Liver (tissue), 9 donors: ENCODE measurements around the gene SRSF3. TPM values are rescaled to one million over a fixed set of nuclear protein-coding genes. Genes with fewer than 3 reads are reported as not detected.
A peak's percentile ranks its signal among the peaks of the same experiment; 100 is the strongest.

Source experiments
- DNase-seq: peaks from one replicate; pipeline ENCODE4 v3.0.0-alpha.2; 2017; ENCODE audit warnings: low spot score
- H3K27ac ChIP-seq, 2 donors: one replicate each; pipeline ENCODE4 v1.7.0; 2013; ENCODE audit warnings: inconsistent platforms in 2 of 2, low read length in 2 of 2, control low read depth in 1 of 2, low read depth in 1 of 2, mild to moderate bottlenecking in 1 of 2
- H3K27me3 ChIP-seq, 4 donors: one replicate each; pipeline versions ENCODE4 v1.6.1 to v1.7.0; 2013; ENCODE audit warnings: low read length in 3 of 4, inconsistent platforms in 1 of 4, mild to moderate bottlenecking in 1 of 4, moderate library complexity in 1 of 4; ENCODE audit not compliant: control insufficient read depth in 4 of 4, insufficient read depth in 4 of 4
- H3K36me3 ChIP-seq, 4 donors: one replicate each; pipeline versions ENCODE4 v1.6.1 to v1.7.0; 2013; ENCODE audit warnings: low read length in 3 of 4, mild to moderate bottlenecking in 3 of 4, low read depth in 1 of 4, moderate library complexity in 1 of 4; ENCODE audit not compliant: control insufficient read depth in 4 of 4, insufficient read depth in 3 of 4
- H3K4me1 ChIP-seq, 4 donors: one replicate each; pipeline versions ENCODE4 v1.6.1 to v1.7.0; 2013; ENCODE audit warnings: low read length in 3 of 4, mild to moderate bottlenecking in 3 of 4, moderate library complexity in 1 of 4; ENCODE audit not compliant: control insufficient read depth in 4 of 4, insufficient read depth in 4 of 4
- H3K4me3 ChIP-seq, 3 donors: one replicate each; pipeline versions ENCODE4 v1.6.1 to v1.7.0; 2013; ENCODE audit warnings: low read length in 3 of 3, control low read depth in 1 of 3, low read depth in 1 of 3, mild to moderate bottlenecking in 1 of 3
- H3K9ac ChIP-seq, 2 donors: one replicate each; pipeline ENCODE4 v1.7.0; 2013; ENCODE audit warnings: low read length in 2 of 2, mild to moderate bottlenecking in 2 of 2, moderate library complexity in 2 of 2, control low read depth in 1 of 2, low read depth in 1 of 2
- H3K9me3 ChIP-seq, 4 donors: one replicate each; pipeline versions ENCODE4 v1.6.1 to v1.7.0; 2013; ENCODE audit warnings: low read length in 3 of 4; ENCODE audit not compliant: control insufficient read depth in 4 of 4
- ATF3 ChIP-seq: IDR thresholded peaks from 2 replicates; pipeline ENCODE4 v1.6.1; 2016; ENCODE audit warnings: antibody characterized with exemption
- CTCF ChIP-seq: fragments of 150-350 bp; IDR thresholded peaks from 2 replicates; pipeline ENCODE4 v1.5.1; 2017; ENCODE audit warnings: improper control_type of control experiment, low read depth, low read length; ENCODE audit not compliant: missing input control
- EGR1 ChIP-seq, 2 donors: IDR thresholded peaks; 2 replicates each; pipeline ENCODE4 v1.6.1; 2016 to 2018; ENCODE audit warnings: antibody characterized with exemption in 2 of 2, low read depth in 2 of 2
- FOXA1 ChIP-seq: IDR thresholded peaks from 2 replicates; pipeline ENCODE4 v1.6.1; 2016; ENCODE audit warnings: antibody characterized with exemption
- FOXA2 ChIP-seq: IDR thresholded peaks from 2 replicates; pipeline ENCODE4 v1.6.1; 2016; ENCODE audit warnings: antibody characterized with exemption
- GABPA ChIP-seq, 2 donors: IDR thresholded peaks in 1 of 2; conservative IDR thresholded peaks in 1 of 2; 2 replicates each; pipeline ENCODE4 v1.6.1; 2016; ENCODE audit warnings: antibody characterized with exemption in 2 of 2, mild to moderate bottlenecking in 1 of 2, moderate library complexity in 1 of 2
- HNF4G ChIP-seq: IDR thresholded peaks from 2 replicates; pipeline ENCODE4 v1.6.1; 2016; ENCODE audit warnings: antibody characterized with exemption
- JUND ChIP-seq, 2 donors: IDR thresholded peaks; 2 replicates each; pipeline ENCODE4 v1.6.1; 2016; ENCODE audit warnings: antibody characterized with exemption in 2 of 2
- MAX ChIP-seq: IDR thresholded peaks from 2 replicates; pipeline ENCODE4 v1.6.1; 2016; ENCODE audit warnings: antibody characterized with exemption
- NR2F2 ChIP-seq: IDR thresholded peaks from 2 replicates; pipeline ENCODE4 v1.6.1; 2016; ENCODE audit warnings: antibody characterized with exemption
- RAD21 ChIP-seq, 2 donors: IDR thresholded peaks; 2 replicates each; pipeline ENCODE4 v1.6.1; 2016; ENCODE audit warnings: antibody characterized with exemption in 2 of 2, mild to moderate bottlenecking in 2 of 2
- REST ChIP-seq: IDR thresholded peaks from 2 replicates; pipeline ENCODE4 v1.6.1; 2016; ENCODE audit warnings: antibody characterized with exemption, mild to moderate bottlenecking
- RXRA ChIP-seq, 2 donors: IDR thresholded peaks; 2 replicates each; pipeline ENCODE4 v1.6.1; 2017 to 2018; ENCODE audit warnings: antibody characterized with exemption in 2 of 2, mild to moderate bottlenecking in 1 of 2
- SP1 ChIP-seq: IDR thresholded peaks from 2 replicates; pipeline ENCODE4 v1.6.1; 2018; ENCODE audit warnings: antibody characterized with exemption, mild to moderate bottlenecking
- YY1 ChIP-seq: IDR thresholded peaks from 2 replicates; pipeline ENCODE4 v1.6.1; 2016; ENCODE audit warnings: antibody characterized with exemption, mild to moderate bottlenecking
- ZBTB33 ChIP-seq: IDR thresholded peaks from 2 replicates; pipeline ENCODE4 v1.6.1; 2016; ENCODE audit warnings: antibody characterized with exemption
- WGBS: extraction: QIAGEN DNeasy Blood & Tissue Kit; methylation state at CpG from one replicate; pipeline ENCODE4 v1.1.7; 2013; 5-methylcytosine and 5-hydroxymethylcytosine counted together
- polyA plus RNA-seq, 2 donors: library from polyadenylated mRNA; stranded (reverse) in 1 of 2; unstranded in 1 of 2; fragments of 200-250 nt in 1 of 2; fragments of >200 nt in 1 of 2; fragmentation: Nextera tagmentation in 1 of 2; extraction: Ambion mirVana in 1 of 2; gene quantifications; one replicate each; pipeline versions ENCODE4 v1.2.1 to v1.2.3, GENCODE V29; 2013 to 2015
- total RNA-seq, 2 donors: library from RNA; depleted of rRNA; stranded (reverse); fragments of >200 nt; gene quantifications; one replicate each; pipeline ENCODE4 v1.2.3, GENCODE V29; 2014
- donor health status: healthy.
- donor health status: healthy.
- donor health status: healthy.
- donor health status: healthy.
- donor health status: healthy.

Gene SRSF3
- total and polyA plus RNA-seq, 4 donors: 62.8 to 103 (median 101) TPM

- Histone ChIP-seq H3K9ac (no peak overlapping the region), H3K4me1 (peaks cover 6 to 22% (median 16%) of the 10 kb centered on the region in 4 donors), H3K27ac (no peak overlapping the region), H3K36me3 (no peaks in the 10 kb centered on the region), H3K9me3 (no peaks in the 10 kb centered on the region), H3K27me3 (no peaks in the 10 kb centered on the region), H3K4me3 (no peak overlapping the region)
- no peak for DNase-seq
- WGBS: 33% methylated on average over 9 of the region's 9 CpGs
- no peak for TF ChIP-seq GABPA (IDR thresholded peaks at IDR 0.05 in 1 of 2, conservative IDR thresholded peaks at IDR 0.05 in 1 of 2)
- no peak for TF ChIP-seq REST
- TF ChIP-seq CTCF: no peak
- TF ChIP-seq HNF4G: no peak
- peak; percentile 27 to 64 for TF ChIP-seq RAD21 (IDR thresholded peaks at IDR 0.05)
- no peak for TF ChIP-seq ZBTB33
- no peak for TF ChIP-seq JUND (IDR thresholded peaks at IDR 0.05)
- TF ChIP-seq RXRA (IDR thresholded peaks at IDR 0.05): peak; percentile 13 to 37
- no peak for TF ChIP-seq EGR1 (IDR thresholded peaks at IDR 0.05; ENCODE audit: low read depth in 2 of 2)
- TF ChIP-seq ATF3: no peak
- TF ChIP-seq FOXA2: no peak
- TF ChIP-seq FOXA1: no peak
- TF ChIP-seq YY1: peak; percentile 35
- TF ChIP-seq SP1: peak; percentile 40
- peak; percentile 45 for TF ChIP-seq NR2F2
Measured at GRCh38 chr6:36633915-36634314, 39.8 kb downstream of the SRSF3 start.

GRCh38 chr6:36634317-36635108 is 40.4 kb downstream of the SRSF3 start:
- no peaks in the 10 kb centered on the region for H3K27me3 ChIP-seq
- TF ChIP-seq FOXA2 (no peak), EGR1 (IDR thresholded peaks at IDR 0.05; ENCODE audit: low read depth in 2 of 2) (no peak), FOXA1 (no peak), ZBTB33 (no peak), MAX (no peak)
- no peaks in the 10 kb centered on the region for H3K9me3 ChIP-seq
- no peaks in the 10 kb centered on the region for H3K36me3 ChIP-seq
- DNase-seq: no peak
- H3K9ac ChIP-seq: no peak overlapping the region
- 87% methylated on average over 16 of the region's 16 CpGs for WGBS
- H3K4me3 ChIP-seq: no peak overlapping the region
- H3K27ac ChIP-seq: no peak overlapping the region
- H3K4me1 ChIP-seq: peaks cover 6 to 25% (median 18%) of the 10 kb centered on the region in 4 donors
